Thyroid gland (tissue), 4 donors: ENCODE data around the gene NPHP4.

Experiments
- POLR2A ChIP-seq, 2 donors: fragments of 450-650 bp; IDR thresholded peaks; one replicate each; pipeline ENCODE4 v1.6.1; 2017; ENCODE audit warnings: antibody characterized with exemption in 2 of 2, mild to moderate bottlenecking in 2 of 2, moderate library complexity in 1 of 2
- TF ChIP-seq, protein P1 (sequence below), 6 experiments: fragments of 200-600 bp in 3 of 6; fragments of 450-650 bp in 3 of 6; sonication (generic) in 3 of 6; IDR thresholded peaks; one replicate each; pipeline ENCODE4 v1.5.1; 2016 to 2019; ENCODE audit warnings: antibody characterized with exemption in 6 of 6, mild to moderate bottlenecking in 2 of 6, inconsistent platforms in 1 of 6, moderate library complexity in 1 of 6

DNA sequence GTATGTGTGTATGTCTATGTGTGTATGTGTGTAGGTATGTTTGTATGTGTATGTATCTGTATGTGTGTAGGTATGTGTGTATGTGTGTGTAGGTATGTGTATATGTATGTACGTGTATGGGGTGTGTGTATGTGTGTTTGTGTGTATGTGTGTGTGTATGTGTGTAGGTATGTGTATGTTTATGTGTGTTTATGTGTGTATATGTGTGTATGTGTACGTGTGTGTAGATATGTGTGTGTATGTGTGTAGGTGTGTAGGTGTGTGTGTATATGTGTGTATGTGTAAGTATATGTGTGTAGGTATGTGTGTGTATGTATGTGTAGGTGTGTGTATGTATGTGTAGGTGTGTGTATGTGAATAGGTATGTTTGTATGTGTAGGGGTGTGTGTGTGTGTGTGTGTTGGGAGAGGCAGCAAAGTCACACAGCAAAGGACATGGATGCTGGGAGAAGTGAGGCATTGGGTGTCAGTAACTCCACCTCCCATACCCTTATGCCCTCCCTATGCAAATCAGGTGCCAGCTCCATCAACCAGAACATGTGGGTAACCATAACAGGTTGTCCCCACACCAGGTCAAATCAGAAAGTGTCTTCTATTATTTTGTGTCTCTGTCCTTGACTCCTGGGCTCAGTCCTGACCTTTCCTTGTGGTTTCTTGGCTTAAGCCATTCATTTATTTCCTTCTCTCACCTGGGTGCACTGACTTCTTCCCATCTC lies 38.5 kb upstream of the NPHP4 start:
- TF ChIP-seq, protein P1, sequence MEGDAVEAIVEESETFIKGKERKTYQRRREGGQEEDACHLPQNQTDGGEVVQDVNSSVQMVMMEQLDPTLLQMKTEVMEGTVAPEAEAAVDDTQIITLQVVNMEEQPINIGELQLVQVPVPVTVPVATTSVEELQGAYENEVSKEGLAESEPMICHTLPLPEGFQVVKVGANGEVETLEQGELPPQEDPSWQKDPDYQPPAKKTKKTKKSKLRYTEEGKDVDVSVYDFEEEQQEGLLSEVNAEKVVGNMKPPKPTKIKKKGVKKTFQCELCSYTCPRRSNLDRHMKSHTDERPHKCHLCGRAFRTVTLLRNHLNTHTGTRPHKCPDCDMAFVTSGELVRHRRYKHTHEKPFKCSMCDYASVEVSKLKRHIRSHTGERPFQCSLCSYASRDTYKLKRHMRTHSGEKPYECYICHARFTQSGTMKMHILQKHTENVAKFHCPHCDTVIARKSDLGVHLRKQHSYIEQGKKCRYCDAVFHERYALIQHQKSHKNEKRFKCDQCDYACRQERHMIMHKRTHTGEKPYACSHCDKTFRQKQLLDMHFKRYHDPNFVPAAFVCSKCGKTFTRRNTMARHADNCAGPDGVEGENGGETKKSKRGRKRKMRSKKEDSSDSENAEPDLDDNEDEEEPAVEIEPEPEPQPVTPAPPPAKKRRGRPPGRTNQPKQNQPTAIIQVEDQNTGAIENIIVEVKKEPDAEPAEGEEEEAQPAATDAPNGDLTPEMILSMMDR (IDR thresholded peaks at IDR 0.05) = no peak
- TF ChIP-seq POLR2A (IDR thresholded peaks at IDR 0.05) = no peak
